HCT116 (cell line): ENCODE results near the gene OR3A3.

Source experiments
- POLR2A ChIP-seq: IDR thresholded peaks from 2 replicates; pipeline ENCODE4 v1.7.0; 2011; ENCODE audit warnings: borderline replicate concordance; ENCODE audit not compliant: insufficient read depth, insufficient read length; ENCODE audit errors: extremely low read depth
- ZNF274 ChIP-seq: fragments of 200-500 bp; sonication (Bioruptor generic); IDR thresholded peaks from 2 replicates; pipeline ENCODE4 v1.6.1; 2014; ENCODE audit warnings: mild to moderate bottlenecking, low read depth, low read length, inconsistent platforms
- TF ChIP-seq, protein P1 (sequence below), 3 experiments: fragments of 200-600 bp in 1 of 3; sonication (generic) in 1 of 3; IDR thresholded peaks in 2 of 3; conservative IDR thresholded peaks in 1 of 3; 2 replicates each; pipeline ENCODE4 v1.5.1; 2012 to 2017; ENCODE audit warnings: low read depth in 2 of 3, low read length in 2 of 3, antibody characterized with exemption in 1 of 3, borderline replicate concordance in 1 of 3, control low read depth in 1 of 3, mild to moderate bottlenecking in 1 of 3, mixed read lengths in 1 of 3, mixed run types in 1 of 3, moderate library complexity in 1 of 3; ENCODE audit not compliant: insufficient read depth in 1 of 3
- TF ChIP-seq, protein P2 (sequence below): IDR thresholded peaks from 2 replicates; pipeline ENCODE4 v1.6.1; 2012

GRCh38 chr17:3447625-3448024, 36.5 kb downstream of the OR3A3 start:
- no peak for TF ChIP-seq ZNF274
- TF ChIP-seq, protein P1, sequence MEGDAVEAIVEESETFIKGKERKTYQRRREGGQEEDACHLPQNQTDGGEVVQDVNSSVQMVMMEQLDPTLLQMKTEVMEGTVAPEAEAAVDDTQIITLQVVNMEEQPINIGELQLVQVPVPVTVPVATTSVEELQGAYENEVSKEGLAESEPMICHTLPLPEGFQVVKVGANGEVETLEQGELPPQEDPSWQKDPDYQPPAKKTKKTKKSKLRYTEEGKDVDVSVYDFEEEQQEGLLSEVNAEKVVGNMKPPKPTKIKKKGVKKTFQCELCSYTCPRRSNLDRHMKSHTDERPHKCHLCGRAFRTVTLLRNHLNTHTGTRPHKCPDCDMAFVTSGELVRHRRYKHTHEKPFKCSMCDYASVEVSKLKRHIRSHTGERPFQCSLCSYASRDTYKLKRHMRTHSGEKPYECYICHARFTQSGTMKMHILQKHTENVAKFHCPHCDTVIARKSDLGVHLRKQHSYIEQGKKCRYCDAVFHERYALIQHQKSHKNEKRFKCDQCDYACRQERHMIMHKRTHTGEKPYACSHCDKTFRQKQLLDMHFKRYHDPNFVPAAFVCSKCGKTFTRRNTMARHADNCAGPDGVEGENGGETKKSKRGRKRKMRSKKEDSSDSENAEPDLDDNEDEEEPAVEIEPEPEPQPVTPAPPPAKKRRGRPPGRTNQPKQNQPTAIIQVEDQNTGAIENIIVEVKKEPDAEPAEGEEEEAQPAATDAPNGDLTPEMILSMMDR (IDR thresholded peaks at IDR 0.05 in 2 of 3, conservative IDR thresholded peaks at IDR 0.05 in 1 of 3; ENCODE audit: borderline replicate concordance in 1 of 3, insufficient read depth in 1 of 3, low read depth in 2 of 3, low read length in 2 of 3), result peak; percentile 20 to 60 (median 45); a peak in 5 of 6 replicates
- TF ChIP-seq, protein P2, sequence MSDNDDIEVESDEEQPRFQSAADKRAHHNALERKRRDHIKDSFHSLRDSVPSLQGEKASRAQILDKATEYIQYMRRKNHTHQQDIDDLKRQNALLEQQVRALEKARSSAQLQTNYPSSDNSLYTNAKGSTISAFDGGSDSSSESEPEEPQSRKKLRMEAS, result no peak
- TF ChIP-seq POLR2A, result no peak
